AG08396 (cell line): ENCODE data around the gene PSMB1.

Source experiments
- DNase-seq: peaks from one replicate; pipeline ENCODE4 v3.0.0; 2012; ENCODE audit warnings: low spot score, mixed read lengths

Gene PSMB1

DNA sequence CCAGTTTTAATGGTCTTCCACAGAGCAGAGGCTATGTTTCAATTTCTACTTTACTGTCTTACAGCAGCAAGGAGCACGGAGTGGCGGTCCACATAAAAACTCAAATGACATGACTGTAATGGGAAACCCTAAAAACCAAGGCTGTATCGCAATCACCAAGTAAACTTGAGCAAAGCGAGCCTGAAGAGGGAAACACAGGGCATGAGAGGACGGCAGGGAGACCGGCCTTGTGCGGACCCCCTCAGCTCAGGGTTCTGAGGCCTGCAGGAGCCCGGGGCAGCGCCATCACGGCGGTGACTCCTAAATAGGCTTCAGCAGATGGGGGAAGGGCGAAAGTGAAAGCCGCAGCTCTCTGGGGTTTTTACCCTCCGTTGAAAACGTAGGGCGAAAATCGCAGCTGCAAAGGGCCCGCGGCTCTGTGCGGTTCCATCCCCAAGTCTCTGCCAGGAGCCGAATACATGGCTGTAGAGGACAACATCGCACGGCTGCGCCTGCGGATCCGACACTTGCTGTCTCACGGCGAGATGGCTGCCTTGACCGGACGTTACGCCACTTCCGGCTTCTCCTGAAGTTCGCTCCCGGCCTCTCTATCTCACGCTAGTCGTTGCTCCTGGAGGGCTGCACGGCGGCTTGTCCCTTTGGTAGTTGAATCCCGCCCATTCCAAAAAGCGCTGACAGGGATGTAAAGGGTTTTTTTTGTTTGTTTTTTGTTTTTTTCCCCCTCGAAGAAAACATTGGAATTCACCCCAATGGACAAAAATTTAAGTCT, at the start of gene PSMB1:
TSS of gene PSMB1 (minus strand) at position 543 of the 769 bp plus-strand sequence. CDS start at position 478, 65 bp downstream.
- peak; percentile 85 for DNase-seq

DNA sequence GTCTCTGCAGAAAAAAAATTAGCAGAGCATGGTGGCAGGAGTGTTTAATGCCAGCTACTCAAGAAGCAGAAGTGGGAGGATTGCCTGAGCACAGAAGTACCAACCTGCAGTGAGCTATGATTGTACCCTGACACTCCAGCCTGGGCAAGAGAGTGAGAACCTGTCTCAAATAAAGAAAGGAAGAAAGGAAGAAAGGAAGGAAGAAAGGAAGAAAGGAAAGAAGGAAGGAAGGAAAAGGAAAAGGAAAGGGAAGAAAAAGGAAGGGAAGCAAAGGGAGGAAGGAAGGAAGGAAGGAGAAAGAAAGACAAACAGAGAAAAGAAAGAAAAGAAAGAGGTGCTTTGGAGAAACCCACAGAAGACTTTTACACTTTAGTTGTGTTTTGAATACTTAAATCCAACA, 44.2 kb upstream of the PSMB1 start:
- no peak for DNase-seq

DNA sequence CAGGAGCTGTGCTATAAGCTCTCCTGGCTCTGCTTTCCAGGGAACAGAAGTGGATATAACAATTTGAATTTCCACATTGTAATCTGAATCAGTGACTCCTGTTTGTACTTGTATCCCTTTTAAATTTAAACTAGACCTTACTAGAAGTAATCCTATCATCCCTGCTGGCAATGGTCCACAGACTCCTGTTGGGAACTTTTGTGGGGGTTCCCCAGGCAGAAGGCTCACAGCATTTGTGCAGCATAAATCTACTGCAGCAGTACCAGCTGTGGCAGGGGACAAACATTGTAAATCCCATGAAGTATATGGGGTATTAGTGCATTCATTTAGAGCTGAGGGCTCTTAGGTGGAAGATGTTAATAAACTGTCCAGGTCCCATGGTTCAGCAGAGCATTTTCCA, 43.3 kb upstream of the PSMB1 start:
- DNase-seq = no peak

DNA sequence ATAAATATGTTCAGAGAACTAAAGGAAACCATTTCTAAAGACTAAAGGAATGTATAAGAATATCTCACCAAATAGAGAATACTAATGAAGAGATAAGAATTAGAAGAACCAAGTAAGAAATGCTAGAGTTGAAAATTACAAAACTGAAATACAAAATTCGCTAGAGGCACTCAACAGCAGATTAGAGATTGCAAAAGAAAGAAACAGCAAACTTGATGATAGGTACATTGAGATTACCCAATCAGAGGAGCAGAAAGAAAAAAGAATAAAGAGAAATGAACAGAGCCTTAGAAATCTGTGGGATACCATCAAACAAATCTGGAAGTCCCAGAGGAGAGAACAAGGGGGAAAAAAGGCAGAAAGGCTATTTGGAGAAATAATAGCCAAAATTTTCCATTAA, 37.6 kb upstream of the PSMB1 start:
- DNase-seq = no peak

DNA sequence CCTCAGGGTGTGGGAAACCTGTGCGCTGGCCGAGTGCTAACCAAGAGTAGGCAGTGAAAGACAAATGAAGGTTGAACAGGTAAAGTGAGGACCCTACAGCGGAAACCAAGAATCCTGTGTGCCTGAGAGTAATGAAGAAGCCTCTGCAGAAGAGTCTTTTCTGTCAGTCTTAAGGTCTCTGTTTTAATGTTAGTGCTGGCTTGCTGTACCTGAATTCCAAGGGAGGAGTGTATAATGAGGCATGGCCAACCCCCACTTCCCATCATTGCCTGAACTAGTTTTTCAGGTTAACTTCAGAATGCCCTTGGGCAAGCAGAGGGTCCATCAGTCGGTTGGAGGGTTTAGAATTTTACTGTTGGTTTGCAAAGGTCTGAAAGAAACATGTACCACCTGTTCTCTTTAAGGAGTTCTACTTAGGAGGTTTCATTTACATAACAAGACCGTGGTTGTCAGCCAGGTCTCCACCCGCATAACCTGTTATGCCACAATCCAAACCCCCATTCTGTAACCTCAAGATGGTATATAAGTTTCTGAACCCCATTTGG, 31.9 kb upstream of the PSMB1 start:
- DNase-seq = no peak

DNA sequence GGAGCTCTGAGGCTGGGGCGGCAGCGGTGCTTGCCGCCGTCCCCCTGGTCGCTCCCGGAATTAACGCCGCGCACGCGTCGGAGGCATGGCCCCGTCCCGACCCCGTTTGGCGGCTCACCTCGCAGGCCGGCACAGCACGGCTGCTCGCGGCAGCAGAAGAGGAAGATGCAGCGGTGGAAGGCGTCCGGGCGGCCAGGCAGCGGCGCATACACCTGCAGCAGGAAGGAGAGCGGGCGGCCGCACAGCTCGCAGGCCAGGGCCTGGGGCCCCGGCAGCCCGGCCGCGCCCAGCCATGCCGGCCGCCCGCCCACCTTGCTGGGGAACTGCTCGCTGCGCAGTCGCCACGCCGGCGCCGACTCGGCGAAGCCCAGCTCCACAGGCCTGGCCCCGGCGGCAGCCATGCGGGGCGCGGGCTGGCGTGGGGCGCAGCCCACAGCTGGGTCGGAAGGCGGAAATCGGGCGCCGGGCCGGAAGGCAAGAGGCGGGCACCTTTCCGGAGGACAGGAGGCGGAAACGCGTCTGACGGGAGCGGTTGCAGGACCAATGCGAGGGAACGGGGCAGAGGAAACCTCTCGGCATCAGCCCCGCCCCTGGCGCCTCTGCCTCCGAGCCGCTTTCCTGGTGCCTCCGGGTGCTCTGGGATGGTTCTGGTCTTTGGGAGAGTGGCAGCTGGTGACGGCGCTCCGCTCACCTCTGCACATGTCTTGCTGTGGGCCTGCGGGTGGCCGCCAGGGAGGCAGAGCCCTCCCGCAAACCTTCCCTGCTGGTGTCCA, 31.3 kb upstream of the PSMB1 start, which contains the start of gene PDCD2:
TSS of gene PDCD2 (minus strand) at position 457 of the 773 bp plus-strand sequence. CDS start at position 401, 56 bp downstream.
- DNase-seq = peak; percentile 96

DNA sequence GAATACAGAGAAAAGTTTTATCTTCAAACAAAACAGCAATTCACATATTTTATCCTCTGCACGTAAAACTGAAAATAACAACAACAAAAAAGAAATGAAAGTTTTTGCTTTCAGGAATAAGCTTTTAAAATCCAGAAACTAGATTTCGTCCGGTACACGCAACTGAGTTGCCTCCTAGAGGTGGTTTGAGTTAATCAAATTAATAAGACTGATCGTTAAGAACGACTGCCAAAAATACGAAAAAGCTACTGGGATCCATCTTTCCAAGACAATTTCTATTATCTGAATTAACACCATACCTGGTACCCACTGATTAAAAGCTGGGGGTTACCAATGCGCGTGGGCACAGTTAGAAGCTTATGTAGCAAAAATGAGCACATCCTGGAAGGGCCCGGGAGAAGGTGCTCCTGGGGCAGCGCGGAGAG, 30.7 kb upstream of the PSMB1 start:
- peak; percentile 21 for DNase-seq

DNA sequence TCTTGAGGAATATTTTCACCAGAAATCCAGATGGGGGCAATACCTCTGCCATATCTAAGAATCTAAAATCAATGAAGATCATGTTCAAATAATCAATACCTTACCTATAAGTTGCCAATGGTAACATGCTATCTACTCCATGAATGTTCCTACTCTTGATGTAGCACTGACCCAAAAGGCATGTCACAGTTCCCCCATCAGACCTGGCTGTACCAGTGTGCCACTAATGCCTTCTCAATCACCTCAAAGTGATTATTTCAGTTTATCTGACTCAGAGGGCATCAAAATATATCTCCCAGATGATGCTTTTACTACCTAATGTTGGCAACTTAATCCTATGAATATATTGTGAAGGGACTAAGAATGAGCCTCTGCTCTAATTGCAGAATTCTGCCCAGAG, 25.8 kb upstream of the PSMB1 start:
- DNase-seq = no peak

DNA sequence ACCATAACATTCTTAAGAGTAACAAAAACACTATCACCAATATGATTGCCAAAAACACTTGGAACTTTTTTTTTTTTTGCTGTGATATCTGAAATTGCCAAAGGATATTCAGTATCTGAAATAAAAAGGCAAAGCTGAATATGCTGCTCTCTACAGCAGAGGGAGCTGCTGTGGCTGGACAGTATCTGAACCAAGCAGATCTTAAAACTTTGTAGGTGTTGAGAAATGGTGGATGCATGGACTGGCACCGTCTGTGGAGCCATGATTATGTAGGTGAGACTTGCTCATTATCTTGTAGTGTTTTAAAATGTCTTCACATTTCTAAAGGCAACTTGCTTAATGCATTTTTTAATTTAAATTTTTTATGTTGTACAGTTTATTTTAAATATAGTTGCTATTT, 22.1 kb upstream of the PSMB1 start:
- DNase-seq = peak; percentile 14

DNA sequence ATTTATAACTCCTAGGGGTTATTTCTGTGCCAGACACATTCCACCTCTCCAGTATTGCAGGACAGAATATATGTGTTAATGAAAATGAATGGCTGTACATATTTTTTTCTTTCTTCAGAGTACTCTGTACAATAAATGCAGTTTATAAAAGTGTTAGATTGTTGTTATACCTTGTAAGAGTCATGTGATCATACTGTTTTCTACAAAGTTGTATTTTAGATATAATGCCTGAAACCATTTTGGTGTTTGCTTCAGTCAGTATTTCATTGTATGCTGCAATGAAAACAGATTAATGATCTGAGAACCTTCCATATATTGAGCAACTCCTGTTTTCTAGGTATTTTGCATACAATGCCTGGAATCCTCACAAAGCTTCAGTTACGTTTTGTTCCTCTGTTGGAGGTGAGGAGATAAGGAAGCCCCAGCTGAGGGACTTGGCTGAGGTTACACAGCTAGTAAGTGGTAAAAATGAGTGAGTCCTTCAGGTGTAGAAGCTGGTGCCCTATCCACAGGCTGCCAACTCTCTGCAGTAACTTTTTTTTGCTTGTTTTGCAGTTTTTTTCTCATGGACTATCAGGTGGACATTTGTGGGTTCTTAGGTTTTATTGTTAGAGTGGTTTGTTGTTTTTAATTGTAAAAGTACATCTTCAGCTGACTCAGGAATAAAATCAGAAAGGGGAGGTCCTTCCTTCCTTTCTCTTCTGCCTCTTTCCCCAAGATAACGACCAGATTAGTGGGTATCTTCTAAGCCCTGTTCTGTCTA, 19.8 kb upstream of the PSMB1 start:
- no peak for DNase-seq

DNA sequence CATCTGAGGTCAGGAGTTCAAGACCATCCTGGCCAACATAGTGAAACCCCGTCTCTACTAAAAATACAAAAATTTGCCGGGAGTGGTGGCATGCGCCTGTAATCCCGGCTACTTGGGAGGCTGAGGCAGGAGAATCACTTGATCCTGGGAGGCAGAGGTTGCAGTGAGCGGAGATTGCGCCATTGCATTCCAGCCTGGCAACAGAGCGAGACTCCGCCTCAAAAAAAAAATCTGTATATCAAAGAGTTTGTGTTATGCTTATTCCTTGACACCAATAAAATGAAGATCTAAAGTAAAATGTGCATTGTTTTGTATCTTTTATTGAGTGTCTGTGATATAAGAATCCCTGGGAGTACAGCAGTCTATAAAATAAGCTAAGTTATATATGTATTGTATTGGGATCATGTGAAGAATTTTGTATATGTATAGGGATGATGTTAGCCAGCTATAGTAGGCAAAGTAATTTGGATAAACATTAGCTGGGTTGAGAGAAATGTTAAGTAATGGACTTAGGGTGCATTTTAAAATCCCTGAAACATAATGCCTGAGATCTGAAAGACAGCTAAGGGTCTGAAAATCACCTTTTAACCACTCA, 11.9 kb upstream of the PSMB1 start:
- DNase-seq = no peak

DNA sequence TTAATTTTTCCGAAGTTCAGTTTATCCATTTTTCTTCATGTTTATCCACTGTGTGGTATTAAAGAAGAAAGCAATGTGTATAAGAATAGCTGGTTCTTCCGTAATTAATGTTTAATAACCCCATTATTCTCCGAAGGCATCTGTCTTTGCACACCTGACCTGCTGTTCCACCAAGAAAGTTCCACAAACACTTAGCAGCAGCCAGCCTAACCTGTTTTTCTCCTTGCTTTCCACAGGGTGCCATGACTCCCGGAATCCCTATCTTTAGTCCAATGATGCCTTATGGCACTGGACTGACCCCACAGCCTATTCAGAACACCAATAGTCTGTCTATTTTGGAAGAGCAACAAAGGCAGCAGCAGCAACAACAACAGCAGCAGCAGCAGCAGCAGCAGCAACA, 8.4 kb upstream of the PSMB1 start:
- DNase-seq = no peak

DNA sequence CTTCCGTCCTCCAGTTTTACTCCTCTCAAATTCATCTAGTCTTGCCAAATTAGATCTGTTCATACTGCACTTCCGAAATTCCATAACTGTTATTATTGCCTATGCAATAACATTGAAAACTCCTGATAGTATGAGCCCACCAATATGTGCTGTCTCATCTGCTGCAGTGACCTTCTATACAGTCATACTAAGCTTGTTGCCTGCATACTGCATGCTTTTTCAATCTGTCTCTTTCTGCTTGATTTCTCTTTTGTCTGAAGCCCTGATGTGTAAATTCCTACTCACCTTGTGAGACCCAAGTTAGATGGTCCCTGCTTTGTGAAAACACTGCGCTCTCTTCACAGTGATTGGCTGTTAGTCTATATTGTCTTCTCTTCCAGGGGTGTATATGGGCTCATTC, 2.2 kb upstream of the PSMB1 start:
- DNase-seq = no peak

DNA sequence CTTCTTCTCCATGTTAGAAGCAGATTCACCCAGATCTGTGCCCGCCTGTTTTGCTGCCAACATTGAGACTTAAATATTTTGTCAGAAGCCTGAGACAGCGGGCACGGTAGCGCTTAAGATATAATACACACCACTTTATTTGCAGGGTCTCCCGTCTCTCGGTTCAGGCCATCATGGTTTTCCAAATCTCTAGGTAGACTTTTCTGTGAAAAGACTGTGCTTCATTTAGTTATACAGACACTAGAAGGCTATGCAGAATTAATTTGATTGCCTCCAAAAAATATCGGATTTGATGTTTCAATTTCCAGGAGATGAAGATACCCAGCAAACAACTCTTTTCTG, 1.7 kb upstream of the PSMB1 start:
- DNase-seq = no peak

DNA sequence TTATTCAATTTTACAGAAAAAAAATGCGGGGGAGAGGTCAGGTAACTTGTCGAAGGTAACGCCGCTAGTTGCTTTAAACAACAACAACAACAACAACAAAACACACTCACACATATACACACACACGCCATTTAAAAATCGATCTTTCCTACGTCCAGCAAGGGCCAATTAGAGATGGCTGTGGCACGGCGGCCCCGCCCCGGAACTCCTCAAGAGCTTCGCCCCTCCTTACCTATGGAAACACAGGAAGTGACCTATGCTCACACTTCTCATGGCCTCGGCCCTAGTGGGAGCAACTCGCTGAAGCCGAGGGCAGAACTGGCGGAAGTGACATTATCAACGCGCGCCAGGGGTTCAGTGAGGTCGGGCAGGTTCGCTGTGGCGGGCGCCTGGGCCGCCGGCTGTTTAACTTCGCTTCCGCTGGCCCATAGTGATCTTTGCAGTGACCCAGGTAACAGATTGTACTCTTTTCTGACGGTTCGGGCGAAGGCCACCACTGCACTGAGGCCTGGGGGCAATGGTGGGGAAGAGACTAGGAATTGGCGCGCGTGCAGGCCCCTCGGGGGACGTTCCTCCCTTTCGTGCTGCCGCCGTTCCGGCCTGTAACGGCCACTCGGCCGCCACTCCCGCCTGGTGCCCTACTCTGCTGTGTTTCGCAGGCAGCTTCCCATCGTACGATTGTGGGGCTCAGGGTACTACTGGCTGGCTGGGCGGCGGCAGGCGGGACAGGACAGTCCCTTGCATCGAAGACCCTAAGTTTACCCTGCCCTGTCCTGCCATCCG, 1.1 kb upstream of the PSMB1 start, which contains the start of gene TBP:
TSS of gene TBP (plus strand) at position 357 of the 783 bp plus-strand sequence. CDS start 2,661 bp downstream, outside the sequence.
- DNase-seq = peak; percentile 92

DNA sequence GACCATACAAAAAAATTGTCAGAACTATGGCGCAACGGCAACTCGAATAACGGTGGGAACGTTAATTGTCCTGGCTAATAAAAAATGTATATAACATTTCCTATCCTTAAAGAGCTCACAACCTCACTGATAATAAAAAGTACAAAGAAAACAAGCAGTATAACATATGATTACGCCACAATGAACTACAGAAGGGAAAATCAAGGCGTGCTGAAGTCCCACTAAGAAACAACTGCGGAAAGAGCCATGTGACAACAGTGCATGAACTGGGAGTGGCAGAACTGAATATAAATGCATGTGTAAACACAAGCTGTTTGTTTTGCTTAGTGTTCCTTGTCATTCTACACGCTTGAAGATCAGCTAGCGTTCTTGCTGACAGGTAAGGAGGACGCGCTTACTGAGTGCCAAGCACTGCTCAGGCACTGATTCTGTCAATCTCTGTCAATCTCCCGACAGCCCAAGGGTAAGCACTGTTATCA, 466 bp upstream of the PSMB1 start:
- DNase-seq = no peak

DNA sequence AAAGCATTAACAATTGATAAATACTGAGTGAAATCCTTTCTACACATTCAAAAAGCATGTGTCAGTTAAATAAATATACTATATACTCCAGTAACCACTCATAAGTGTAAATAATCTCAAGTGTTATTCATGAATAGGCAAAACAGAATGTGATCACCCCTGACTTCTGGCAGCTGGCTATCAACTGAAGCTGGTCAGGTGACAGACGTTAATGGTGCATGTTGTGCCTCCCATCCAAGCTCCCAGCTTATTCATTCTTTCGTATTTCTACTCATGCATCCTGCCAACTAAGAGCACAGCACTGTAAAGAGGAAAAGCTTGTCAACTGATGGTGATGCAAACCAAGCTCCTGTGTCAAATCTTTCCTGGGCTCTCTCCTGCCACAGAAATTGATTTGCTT, 7.7 kb downstream of the PSMB1 start:
- no peak for DNase-seq

DNA sequence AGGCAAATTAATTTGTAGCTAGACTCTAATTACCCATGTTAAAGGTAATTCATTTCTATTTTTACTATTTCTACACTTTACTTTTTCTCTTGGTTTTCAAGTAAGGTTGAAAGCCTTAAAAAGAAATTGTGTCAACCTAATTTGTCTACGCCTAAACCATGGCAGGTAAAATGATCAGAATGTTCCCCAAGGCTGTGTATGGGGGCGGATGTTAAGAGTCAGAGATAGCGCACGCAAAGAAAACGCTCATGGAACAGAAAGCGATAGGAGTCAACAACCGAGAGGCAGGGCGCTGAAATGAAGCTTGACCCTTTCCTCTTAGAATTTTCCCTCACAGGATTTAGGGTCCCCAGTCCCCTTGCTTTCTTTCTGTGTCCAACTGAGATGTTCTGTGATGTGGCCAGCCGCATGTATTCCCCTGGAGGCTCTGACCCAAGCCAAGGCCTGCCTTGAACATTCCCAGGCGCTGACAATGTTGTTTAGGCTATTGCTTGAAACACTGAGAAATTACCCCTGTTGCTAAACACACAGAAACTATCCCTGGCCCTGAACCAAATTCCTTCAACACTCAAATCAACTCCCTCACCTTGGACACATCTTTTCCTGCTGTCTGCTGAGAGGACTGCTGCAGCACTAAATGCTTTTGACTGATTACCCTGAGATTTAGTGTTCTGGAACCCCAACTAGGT, 10.9 kb downstream of the PSMB1 start:
- DNase-seq = no peak

DNA sequence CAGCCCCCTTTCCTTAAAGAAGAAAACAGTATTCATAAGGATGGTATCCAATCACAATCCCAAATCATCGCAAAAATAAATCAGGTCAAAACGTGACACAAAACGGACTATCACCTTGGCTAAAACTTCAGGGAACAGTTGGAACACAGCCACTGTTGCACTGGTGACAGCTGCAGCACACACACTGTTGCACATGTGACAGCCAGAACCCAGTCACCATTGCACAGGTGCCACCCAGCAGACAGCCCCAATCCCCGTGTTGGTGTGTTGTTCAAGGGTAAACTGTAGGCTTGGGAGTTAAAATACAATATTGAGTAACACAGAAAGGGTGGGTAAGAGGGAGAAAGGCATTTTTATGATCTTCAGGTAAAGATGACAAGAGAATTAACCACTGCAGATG, 15.8 kb downstream of the PSMB1 start:
- no peak for DNase-seq

DNA sequence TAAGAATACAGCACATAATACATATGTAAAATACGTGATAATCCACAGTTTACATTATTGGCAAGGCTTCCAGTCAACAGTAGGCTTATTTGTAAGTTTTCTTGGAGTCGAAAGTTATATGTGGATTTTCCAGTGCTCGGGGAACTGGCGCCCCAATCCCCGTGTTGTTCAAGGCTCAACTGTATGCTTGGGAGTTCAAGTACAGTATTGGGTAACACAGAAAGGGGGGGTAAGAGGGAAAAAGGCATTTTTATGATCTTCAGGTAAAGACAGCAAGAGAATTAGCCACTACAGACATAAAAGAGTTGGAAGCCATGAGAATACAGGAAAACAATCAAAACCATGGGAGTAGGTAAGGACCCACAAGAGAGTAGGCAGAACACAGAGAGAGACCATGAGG, 16.4 kb downstream of the PSMB1 start:
- DNase-seq = no peak
